Coronary artery (tissue), 2 donors: ENCODE measurements around the gene CHST11.

Experiments used
- DNase-seq: peaks from one replicate; pipeline ENCODE4 v3.0.0-alpha.2; 2017; ENCODE audit warnings: low spot score
- H3K27ac ChIP-seq, 2 donors: fragments of 200-600 bp; sonication (generic); one replicate each; pipeline ENCODE4 v1.5.1; 2016 to 2019
- H3K4me3 ChIP-seq: fragments of 200-600 bp; sonication (generic); 2 replicates; pipeline ENCODE4 v1.5.1; 2016; ENCODE audit warnings: mild to moderate bottlenecking, moderate library complexity
- TF ChIP-seq, protein P1 (sequence below): fragments of 200-600 bp; sonication (generic); IDR thresholded peaks from one replicate; pipeline ENCODE4 v1.5.1; 2019; ENCODE audit warnings: antibody characterized with exemption

CHST11 gene

DNA sequence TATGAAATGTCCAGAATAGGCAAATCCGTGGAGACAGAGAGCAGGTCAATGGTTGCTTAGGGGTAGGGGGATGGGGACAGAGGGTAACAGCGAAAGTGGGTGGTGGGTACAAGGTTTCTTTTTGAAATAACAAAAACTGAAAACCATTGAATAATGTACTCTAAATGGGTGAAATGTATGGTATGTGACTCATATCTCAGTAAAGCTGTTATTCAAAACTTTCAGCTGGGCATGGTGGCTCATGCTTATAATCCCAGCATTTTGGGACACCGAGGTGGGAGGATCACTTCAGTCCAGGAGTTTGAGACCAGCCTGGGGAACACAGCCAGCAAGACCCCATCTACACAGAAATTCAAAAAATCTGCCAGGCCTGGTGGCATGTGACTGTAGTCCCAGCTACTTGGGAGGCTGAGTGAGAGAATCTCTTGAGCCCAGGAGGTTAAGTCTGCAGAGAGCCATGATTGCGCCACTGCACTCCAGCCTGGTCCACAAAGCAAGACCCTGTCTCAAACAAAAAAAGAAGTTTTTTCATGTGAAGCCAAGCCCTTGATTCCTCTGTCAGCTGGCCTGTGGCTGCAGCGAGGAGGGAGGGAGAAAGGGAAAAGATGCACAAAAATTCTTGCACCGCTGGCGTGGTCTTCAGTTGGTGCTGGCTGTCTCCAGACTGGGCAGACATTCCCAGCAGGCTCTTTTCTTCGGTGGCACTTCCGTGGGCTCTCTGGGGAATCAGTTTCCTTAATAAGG is 253.1 kb downstream of the CHST11 start:
- TF ChIP-seq, protein P1, sequence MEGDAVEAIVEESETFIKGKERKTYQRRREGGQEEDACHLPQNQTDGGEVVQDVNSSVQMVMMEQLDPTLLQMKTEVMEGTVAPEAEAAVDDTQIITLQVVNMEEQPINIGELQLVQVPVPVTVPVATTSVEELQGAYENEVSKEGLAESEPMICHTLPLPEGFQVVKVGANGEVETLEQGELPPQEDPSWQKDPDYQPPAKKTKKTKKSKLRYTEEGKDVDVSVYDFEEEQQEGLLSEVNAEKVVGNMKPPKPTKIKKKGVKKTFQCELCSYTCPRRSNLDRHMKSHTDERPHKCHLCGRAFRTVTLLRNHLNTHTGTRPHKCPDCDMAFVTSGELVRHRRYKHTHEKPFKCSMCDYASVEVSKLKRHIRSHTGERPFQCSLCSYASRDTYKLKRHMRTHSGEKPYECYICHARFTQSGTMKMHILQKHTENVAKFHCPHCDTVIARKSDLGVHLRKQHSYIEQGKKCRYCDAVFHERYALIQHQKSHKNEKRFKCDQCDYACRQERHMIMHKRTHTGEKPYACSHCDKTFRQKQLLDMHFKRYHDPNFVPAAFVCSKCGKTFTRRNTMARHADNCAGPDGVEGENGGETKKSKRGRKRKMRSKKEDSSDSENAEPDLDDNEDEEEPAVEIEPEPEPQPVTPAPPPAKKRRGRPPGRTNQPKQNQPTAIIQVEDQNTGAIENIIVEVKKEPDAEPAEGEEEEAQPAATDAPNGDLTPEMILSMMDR, result no peak
- Histone ChIP-seq H3K4me3 (no peak overlapping the region), H3K27ac (no peak overlapping the region)
- DNase-seq, result no peak

DNA sequence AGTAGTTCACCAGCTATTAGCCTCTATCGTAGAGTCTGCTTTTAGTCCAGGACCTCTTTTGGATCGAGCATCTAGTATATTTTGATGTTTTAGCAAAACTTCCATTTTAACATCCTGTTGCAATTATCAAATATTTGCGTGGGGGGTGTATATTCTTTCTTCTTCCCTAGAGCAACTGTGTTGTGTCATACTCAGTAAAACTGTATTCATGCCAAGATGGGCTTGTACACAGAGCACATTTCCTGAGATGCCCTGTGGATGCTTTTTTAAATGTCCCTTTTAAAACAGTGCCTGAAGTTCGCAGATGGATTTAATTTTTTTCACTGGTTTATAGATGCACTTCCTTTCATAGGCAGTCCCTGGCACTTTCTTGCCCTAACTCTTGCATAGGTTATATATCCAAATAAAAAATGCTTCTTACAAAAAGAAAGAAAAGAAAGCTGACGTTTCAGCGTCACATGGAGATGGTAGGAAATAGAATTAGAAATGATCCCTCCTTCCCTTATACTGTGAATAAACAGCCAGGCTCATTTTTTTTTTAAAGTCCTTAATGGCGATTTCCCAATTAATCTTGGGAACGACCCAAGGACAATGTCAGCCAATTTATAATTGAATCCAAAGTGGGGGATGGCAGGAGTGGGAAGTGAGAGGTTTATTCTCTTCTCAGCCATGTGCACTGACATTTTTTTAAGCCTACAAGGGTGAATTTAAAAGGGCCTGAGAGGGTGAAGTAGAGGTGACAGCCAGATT is 254.4 kb downstream of the CHST11 start:
- TF ChIP-seq, protein P1, result no peak
- peak overlapping the region in 1 of 2 donors; percentile 5 for H3K27ac ChIP-seq
- no peak overlapping the region for H3K4me3 ChIP-seq
- DNase-seq, result no peak

DNA sequence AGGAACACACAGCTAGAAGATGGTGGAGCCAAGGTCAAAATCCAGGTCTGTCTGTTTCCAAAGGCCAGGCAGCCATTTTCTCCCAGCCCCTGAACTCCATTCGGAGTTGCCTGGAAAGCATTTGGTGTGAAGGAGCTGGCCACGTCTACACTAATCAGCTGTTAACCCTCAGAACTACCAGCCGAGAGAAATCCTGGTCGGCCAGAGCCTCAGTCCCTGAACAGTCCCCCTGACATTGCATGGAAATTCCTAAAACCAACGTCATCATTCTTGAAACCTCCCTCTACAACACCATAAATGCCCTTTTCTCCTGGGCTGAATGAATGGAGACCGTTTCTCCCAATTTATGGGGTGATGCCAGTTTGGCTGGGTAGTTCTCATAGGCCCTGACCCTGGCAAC is 255.7 kb downstream of the CHST11 start:
- Histone ChIP-seq H3K27ac (no peak overlapping the region), H3K4me3 (no peak overlapping the region)
- DNase-seq, result no peak
- TF ChIP-seq, protein P1, result no peak

DNA sequence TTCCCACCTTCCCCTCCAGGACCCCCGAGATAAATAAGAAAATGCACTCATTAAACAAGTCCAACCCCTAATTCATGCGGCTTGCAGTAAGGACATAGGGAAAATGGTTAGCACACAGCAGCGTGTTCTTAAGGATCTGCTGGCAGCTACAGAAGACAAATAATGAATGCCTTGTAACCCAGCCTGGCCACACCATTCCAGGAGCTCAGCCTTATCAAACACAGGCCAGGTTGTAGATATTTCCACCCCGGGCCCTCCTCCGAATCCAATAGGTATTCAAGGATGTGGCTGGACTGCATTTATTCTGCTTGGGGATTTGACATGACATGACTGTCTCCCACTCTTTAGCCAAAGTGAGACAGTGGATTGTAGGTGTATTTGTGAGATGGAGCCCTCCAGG is 256.2 kb downstream of the CHST11 start:
- TF ChIP-seq, protein P1, result no peak
- DNase-seq, result no peak
- Histone ChIP-seq H3K27ac (no peak overlapping the region), H3K4me3 (no peak overlapping the region)

DNA sequence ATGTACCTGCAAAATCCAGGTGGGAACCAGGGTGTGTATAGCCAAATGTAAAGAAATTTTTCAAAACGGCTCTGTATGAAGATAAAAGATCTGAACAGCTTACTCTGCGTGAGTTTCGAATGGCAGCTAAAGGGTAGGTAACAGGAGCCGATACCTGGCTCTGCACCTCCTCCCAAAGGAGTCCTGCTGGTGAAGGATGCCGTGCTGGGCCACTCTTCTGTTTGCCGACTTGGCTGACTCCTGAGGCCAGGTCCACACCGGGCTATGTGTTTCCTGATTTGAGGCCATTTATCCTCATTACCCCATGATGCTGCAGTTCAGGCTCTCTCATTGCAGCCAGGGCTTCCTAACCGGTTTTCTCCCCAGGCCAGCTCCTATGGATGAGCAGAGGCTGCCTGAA is 256.7 kb downstream of the CHST11 start:
- TF ChIP-seq, protein P1, result no peak
- DNase-seq, result no peak
- no peak overlapping the region for H3K4me3 ChIP-seq
- H3K27ac ChIP-seq, result no peak overlapping the region

DNA sequence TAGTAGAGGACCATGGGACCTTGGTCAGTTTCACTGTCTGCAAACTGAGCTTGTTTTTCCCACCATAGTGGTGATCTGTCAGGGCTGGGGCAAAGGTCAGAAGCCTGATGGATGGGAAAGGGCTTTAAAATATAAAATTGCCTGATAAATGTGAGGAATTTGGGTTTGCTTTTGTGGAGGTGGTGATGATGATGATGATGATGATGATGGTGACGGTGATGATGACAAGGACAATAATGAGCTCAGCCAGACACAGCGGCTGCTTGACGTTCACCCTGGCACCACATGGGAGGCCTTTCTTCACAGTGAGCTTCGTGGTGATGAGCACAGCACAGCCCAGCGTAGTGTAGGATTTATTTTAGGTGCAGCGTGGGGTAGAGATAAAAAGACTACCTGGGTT is 257.6 kb downstream of the CHST11 start:
- TF ChIP-seq, protein P1, result no peak
- H3K27ac ChIP-seq, result no peak overlapping the region
- no peak for DNase-seq
- no peak overlapping the region for H3K4me3 ChIP-seq

DNA sequence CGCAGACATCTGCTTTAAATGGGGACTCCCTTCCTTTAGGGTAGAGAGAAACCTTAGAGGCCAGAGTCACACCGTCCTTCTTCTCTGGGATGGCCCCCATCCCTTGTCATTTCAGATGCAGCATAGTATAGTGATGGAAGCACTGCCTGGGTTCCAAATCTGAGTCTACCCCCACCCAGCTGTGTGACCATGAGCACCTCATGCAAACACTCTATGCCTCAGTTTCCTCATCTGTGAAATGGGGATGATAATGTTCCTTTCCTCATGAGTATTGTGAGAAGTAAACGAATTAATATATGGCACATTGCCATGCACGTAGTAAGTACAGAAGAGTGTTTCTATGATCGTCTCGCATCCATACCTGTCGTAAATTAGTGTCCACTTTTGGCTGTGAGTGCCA is 259.4 kb downstream of the CHST11 start:
- DNase-seq, result no peak
- Histone ChIP-seq H3K4me3 (no peak overlapping the region), H3K27ac (no peak overlapping the region)
- TF ChIP-seq, protein P1, result no peak
